H1 (cell line): Measurements from ENCODE around the gene COL19A1. TPM values are rescaled to one million over a fixed set of nuclear protein-coding genes. Genes with fewer than 3 reads are reported as not detected.

ENCODE experiments used
- CHD7 ChIP-seq: fragments of 300-600 bp; sonication (generic); IDR thresholded peaks from 2 replicates; pipeline ENCODE4 v1.7.1; 2012; ENCODE audit warnings: low read length, moderate library complexity, mild to moderate bottlenecking, inconsistent platforms; ENCODE audit not compliant: insufficient replicate concordance
- POLR2AphosphoS5 ChIP-seq: IDR thresholded peaks from 2 replicates; pipeline ENCODE4 v1.6.1; 2011; ENCODE audit warnings: low read depth, low read length
- SIRT6 ChIP-seq: IDR thresholded peaks from one replicate; pipeline ENCODE4 v1.7.1; 2012; ENCODE audit warnings: low read length, inconsistent platforms
- polyA plus RNA-seq, 7 experiments: library from polyadenylated mRNA; depleted of rRNA in 3 of 7; stranded (reverse) in 5 of 7; unstranded in 2 of 7; fragments of >200 nt in 5 of 7; fragments of 200-250 nt in 2 of 7; gene quantifications; 1 replicate in 5 of 7; 2 replicates in 1 of 7; 4 replicates in 1 of 7; pipeline versions ENCODE4 v1.2.1 to v1.2.3, GENCODE V29; 2011 to 2013; ENCODE audit warnings: missing spikeins in 2 of 7, mixed read lengths in 2 of 7
- total RNA-seq: library from RNA; stranded (reverse); fragmentation: NEBNext Ultra II Directional; extraction: Animal tissue kit (Norgen Biotek cat#: 25700); gene quantifications from 2 replicates; pipeline ENCODE4 v1.2.1, GENCODE V29; 2021

COL19A1 gene
- total and polyA plus RNA-seq, 2 of the 8 experiments (the other 6 are each of a cell fraction or from before 2014, with no cell fraction given), result not detected

DNA sequence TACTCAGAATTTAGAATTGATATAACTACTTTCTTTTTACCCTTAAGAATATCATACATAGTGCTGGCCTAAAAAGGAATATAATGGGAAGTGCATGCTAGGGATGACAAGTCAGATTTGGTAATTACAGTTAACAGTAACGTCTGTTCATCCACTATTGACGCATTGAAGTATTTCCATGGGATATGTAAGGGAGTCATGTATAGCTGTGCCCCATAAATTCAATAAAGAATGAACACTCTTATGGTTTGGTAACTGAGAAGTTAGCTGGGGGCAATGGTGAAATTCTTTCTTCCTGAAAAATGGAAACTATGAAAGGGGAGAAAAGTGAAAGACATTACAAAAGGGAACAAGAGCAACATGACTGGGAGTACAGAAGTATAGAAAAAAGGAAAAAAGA, 2.6 kb upstream of the COL19A1 start (continued):
- TF ChIP-seq CHD7 (no peak), SIRT6 (no peak), POLR2AphosphoS5 (no peak)
